ENCODE measurements around the gene POLR1G.

POLR1G gene

DNA sequence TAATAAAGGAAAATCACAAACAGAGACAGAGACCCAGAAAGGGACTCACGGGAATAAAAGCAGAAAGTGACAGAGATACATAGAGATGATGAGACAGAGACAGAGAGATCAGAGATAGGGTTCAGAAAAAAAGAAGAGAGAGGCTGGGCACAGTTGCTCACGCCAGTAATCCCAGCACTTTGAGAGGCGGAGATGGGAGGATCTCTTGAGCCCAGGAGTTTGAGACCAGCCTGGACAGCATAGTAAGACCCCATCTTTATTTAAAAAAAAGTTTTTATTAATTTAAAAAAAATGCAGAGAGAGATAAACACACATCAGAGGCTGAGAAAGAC lies 41.9 kb downstream of the POLR1G start:
- WGBS, 2 experiments (ENCODE audit: insufficient coverage in 2 of 2), result 88 to 97% methylated on average over 2 of the region's 3 CpGs
- Histone ChIP-seq H3K36me3 (ENCODE audit: control insufficient read depth, insufficient read depth, low read length) (no peaks in the 10 kb centered on the region), H3K4me3 (ENCODE audit: extremely low read depth, insufficient read depth, low read length, poor library complexity, severe bottlenecking) (no peak overlapping the region), H3K4me1 (ENCODE audit: control insufficient read depth, insufficient read depth, low read length, poor library complexity, severe bottlenecking) (peaks cover 9% of the 10 kb centered on the region), H3K9me3 (ENCODE audit: control insufficient read depth, low read length) (no peaks in the 10 kb centered on the region), H3K27ac (ENCODE audit: low read depth, low read length, severe bottlenecking) (no peak overlapping the region)

DNA sequence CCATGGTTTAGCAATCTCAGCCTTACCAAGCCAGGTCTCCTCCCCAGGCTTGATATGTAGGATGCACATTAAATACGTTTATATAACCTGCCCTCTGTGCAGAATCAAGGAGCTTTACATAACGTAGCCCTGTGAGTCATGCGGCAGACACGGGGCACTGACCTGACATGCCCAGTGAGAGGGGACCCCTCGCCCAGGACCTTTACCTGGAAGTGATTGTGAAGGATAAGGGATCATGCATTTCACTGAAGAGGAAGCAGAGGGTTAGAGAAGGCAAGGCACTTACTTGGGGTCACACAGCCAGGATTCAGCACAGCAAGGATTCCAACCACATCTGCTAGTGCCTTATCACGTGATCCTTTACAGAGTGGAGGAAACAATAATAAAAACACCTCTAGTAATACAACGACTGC lies 42.4 kb downstream of the POLR1G start:
- H3K27ac ChIP-seq (ENCODE audit: low read depth, low read length, severe bottlenecking), result no peak overlapping the region
- no peaks in the 10 kb centered on the region for H3K9me3 ChIP-seq (ENCODE audit: control insufficient read depth, low read length)
- H3K4me1 ChIP-seq (ENCODE audit: control insufficient read depth, insufficient read depth, low read length, poor library complexity, severe bottlenecking), result peaks cover 10% of the 10 kb centered on the region
- WGBS, 2 experiments (ENCODE audit: insufficient coverage in 2 of 2), result 85 to 91% methylated on average over 6 of the region's 7 CpGs
- no peak overlapping the region for H3K4me3 ChIP-seq (ENCODE audit: extremely low read depth, insufficient read depth, low read length, poor library complexity, severe bottlenecking)
- no peaks in the 10 kb centered on the region for H3K36me3 ChIP-seq (ENCODE audit: control insufficient read depth, insufficient read depth, low read length)

DNA sequence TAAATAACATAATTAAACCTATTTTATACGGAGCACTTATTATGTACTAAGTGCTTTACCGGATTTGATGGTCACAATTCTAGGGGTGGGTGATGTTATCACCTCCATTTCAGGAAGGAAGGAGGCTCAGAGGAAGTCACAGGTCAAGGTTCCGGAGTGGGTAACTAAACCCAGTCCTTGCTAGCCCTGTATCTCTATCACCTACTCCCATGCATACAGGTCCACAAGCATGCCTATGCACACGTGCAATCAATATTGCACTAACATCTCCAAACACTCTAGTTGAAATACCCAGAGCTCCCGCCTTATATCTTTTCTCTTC lies 43.5 kb downstream of the POLR1G start:
- Histone ChIP-seq H3K9me3 (ENCODE audit: control insufficient read depth, low read length) (no peaks in the 10 kb centered on the region), H3K27ac (ENCODE audit: low read depth, low read length, severe bottlenecking) (peak overlapping the region; percentile 90), H3K4me3 (ENCODE audit: extremely low read depth, insufficient read depth, low read length, poor library complexity, severe bottlenecking) (peak overlapping the region; percentile 33), H3K4me1 (ENCODE audit: control insufficient read depth, insufficient read depth, low read length, poor library complexity, severe bottlenecking) (peaks cover 15% of the 10 kb centered on the region), H3K36me3 (ENCODE audit: control insufficient read depth, insufficient read depth, low read length) (no peaks in the 10 kb centered on the region)
- WGBS, 2 experiments (ENCODE audit: insufficient coverage in 2 of 2), result 76 to 86% methylated on average over 3 of the region's 5 CpGs

DNA sequence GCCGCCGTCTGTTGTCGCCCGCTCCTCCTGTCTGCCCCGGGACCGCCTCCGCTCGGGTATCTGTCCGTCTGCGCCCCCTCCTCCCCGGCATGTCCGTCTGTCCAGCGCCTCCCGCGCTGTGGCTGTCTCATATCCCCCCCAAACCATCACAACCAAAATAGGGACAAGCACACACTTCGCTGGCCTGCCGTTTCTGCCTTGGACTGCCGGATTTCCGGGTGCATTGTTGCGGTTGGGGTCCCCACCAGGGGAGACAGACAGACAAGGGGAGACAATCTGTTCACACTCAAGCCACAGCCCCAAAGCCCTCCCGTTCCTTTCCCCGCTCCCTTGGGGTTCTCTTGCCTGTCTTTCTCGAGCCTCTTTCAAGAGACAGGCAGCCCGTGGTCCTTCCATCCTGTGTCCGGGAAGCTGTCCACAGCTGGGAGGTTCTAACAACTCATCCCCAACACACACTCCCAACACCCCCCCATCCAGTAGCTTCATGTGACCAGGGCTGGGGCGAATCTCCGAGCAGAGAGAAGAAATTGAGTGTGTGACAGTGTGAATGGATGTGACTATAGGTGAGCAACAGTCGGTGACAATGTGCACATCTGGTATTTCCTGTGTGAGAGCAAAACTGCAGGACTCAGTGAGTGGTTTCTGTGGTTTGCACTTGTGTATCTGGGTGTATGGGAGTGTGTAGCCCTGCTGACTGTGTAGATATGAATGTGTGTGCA lies 44.8 kb downstream of the POLR1G start:
- H3K9me3 ChIP-seq (ENCODE audit: control insufficient read depth, low read length), result no peaks in the 10 kb centered on the region
- peak overlapping the region; percentile 46 for H3K4me3 ChIP-seq (ENCODE audit: extremely low read depth, insufficient read depth, low read length, poor library complexity, severe bottlenecking)
- H3K36me3 ChIP-seq (ENCODE audit: control insufficient read depth, insufficient read depth, low read length), result no peaks in the 10 kb centered on the region
- 24 to 29% methylated on average over 23 to 24 of the region's 28 CpGs for WGBS, 2 experiments (ENCODE audit: insufficient coverage in 2 of 2)
- H3K27ac ChIP-seq (ENCODE audit: low read depth, low read length, severe bottlenecking), result peak overlapping the region; percentile 94
- H3K4me1 ChIP-seq (ENCODE audit: control insufficient read depth, insufficient read depth, low read length, poor library complexity, severe bottlenecking), result peaks cover 24% of the 10 kb centered on the region

DNA sequence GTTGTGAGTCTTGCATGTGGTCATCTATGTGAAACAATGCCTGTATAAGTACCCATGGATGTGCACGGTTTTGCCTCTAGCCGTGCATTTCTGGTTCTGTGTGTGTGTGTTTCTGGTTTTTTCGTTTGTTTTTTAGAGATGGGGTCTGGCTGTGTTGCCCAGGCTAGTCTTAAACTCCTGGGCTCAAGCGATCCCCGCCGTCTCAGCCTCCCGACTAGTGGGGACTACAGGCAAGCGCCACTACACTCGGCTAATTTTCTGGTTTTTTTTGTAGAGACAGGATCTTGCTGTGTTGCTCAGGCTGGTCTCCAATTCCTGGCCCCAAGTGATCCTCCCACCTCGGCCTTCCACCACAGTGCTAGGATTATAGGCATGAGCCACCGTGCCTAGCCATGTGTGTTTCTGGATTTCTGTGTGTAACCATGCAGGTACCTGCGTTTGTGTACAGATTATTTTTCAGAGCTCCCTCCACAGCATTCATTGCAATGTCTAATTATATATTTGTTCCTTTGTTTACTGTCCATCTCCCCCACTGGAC lies 45.5 kb downstream of the POLR1G start:
- Histone ChIP-seq H3K4me3 (ENCODE audit: extremely low read depth, insufficient read depth, low read length, poor library complexity, severe bottlenecking) (no peak overlapping the region), H3K9me3 (ENCODE audit: control insufficient read depth, low read length) (no peaks in the 10 kb centered on the region), H3K4me1 (ENCODE audit: control insufficient read depth, insufficient read depth, low read length, poor library complexity, severe bottlenecking) (peaks cover 26% of the 10 kb centered on the region), H3K36me3 (ENCODE audit: control insufficient read depth, insufficient read depth, low read length) (no peaks in the 10 kb centered on the region), H3K27ac (ENCODE audit: low read depth, low read length, severe bottlenecking) (no peak overlapping the region)
- 93 to 95% methylated on average over 9 of the region's 12 CpGs for WGBS, 2 experiments (ENCODE audit: insufficient coverage in 2 of 2)

DNA sequence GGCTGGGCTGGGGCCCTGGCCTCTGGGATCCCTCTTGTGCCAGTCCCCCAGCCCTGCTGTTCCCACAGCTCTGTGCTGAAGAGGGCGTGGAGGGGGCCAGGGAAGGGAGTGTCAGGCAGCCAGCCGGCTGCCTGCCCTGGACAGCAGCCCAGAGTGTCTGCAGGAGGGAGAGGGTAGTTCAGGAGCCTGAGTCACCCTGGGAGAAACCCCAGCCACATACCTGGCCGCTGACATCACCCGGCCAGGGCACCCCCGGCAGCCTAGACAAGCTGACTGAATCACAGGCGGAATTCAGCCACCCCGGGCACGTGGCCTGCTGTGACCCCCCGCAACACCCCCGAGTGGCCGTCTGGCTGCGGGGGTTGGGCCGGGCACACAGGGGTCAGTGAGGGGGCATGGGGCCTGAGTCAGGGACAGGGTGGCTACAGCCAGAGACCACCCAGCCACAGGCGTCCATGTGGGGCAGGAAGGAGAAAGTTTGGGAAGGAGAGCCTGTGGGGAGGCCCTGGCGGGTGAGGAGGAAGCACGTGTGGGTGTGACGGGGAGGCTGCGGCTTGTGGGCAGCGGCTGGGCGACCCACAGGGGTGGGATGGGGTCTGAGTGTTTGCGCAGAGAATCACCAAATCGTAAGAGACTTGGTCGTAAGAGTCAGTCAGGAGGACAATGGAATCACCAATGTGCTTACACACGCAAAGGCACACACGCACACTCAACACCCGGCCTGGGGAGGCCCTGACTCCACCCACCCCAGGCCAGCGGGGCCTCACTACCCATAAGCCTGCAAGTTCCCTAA lies 49.5 kb downstream of the POLR1G start:
- Histone ChIP-seq H3K4me1 (ENCODE audit: control insufficient read depth, insufficient read depth, low read length, poor library complexity, severe bottlenecking) (peaks cover 26% of the 10 kb centered on the region), H3K27ac (ENCODE audit: low read depth, low read length, severe bottlenecking) (peak overlapping the region; percentile 99), H3K9me3 (ENCODE audit: control insufficient read depth, low read length) (no peaks in the 10 kb centered on the region), H3K36me3 (ENCODE audit: control insufficient read depth, insufficient read depth, low read length) (no peaks in the 10 kb centered on the region), H3K4me3 (ENCODE audit: extremely low read depth, insufficient read depth, low read length, poor library complexity, severe bottlenecking) (no peak overlapping the region)
- 22 to 30% methylated on average over 10 to 20 of the region's 27 CpGs for WGBS, 2 experiments (ENCODE audit: insufficient coverage in 2 of 2)

DNA sequence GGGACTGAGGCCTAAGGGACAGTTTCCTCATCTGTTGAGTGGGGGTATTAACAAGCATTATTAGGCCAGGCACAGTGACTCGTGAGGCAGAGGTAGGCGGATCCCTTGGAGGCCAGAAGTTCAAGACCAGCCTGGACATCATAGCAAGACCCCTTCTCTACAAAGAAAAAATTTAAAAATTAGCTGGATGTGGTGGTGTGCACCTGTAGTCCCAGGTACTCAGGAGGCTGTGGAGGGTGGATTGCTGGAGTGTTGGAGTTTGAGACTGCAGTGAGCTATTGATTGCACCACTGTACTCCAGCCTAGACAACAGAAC lies 50.0 kb downstream of the POLR1G start:
- WGBS, 2 experiments (ENCODE audit: insufficient coverage in 2 of 2), result no CpG with 5 or more reads among the region's 2 CpGs

DNA sequence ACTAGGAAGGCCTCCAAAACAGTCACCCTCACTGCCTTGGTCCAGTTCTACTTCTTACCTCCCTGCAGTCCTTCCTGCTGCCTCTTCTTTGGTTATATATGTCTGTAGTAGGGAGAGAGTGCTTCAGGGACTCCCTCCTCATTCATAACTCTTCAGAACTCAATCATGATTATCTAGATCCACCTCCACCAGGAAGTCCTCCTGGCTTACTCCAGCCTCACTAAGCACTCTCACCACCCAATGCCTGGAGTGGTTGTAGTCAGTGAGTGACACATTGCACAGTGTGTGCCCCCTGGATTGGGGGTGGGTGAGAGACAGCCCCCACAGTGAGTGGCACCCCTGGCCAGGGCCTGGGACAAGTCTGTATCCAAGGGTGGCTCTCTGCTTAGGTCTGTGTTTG lies 51.3 kb downstream of the POLR1G start:
- Histone ChIP-seq H3K36me3 (ENCODE audit: control insufficient read depth, insufficient read depth, low read length) (no peaks in the 10 kb centered on the region), H3K9me3 (ENCODE audit: control insufficient read depth, low read length) (no peaks in the 10 kb centered on the region), H3K27ac (ENCODE audit: low read depth, low read length, severe bottlenecking) (no peak overlapping the region), H3K4me1 (ENCODE audit: control insufficient read depth, insufficient read depth, low read length, poor library complexity, severe bottlenecking) (peaks cover 19% of the 10 kb centered on the region), H3K4me3 (ENCODE audit: extremely low read depth, insufficient read depth, low read length, poor library complexity, severe bottlenecking) (no peak overlapping the region)

More for the DNA sequence above, 50.0 kb downstream of the POLR1G start:
- Histone ChIP-seq H3K36me3 (ENCODE audit: control insufficient read depth, insufficient read depth, low read length) (no peaks in the 10 kb centered on the region), H3K4me1 (ENCODE audit: control insufficient read depth, insufficient read depth, low read length, poor library complexity, severe bottlenecking) (peaks cover 21% of the 10 kb centered on the region), H3K27ac (ENCODE audit: low read depth, low read length, severe bottlenecking) (peak overlapping the region; percentile 99), H3K9me3 (ENCODE audit: control insufficient read depth, low read length) (no peaks in the 10 kb centered on the region), H3K4me3 (ENCODE audit: extremely low read depth, insufficient read depth, low read length, poor library complexity, severe bottlenecking) (no peak overlapping the region)
